Non-pigmented ciliary epithelial cell (primary cell): ENCODE data around the gene OVAAL.
"Not testable (repeated sequence)": the region's sequence is repeated elsewhere in the genome, so short reads cannot be mapped to it uniquely, and the experiment has no call there.

ENCODE experiments used
- DNase-seq: peaks from one replicate; pipeline ENCODE4 v3.0.0-alpha.2; 2010; ENCODE audit warnings: low read depth

OVAAL gene

DNA sequence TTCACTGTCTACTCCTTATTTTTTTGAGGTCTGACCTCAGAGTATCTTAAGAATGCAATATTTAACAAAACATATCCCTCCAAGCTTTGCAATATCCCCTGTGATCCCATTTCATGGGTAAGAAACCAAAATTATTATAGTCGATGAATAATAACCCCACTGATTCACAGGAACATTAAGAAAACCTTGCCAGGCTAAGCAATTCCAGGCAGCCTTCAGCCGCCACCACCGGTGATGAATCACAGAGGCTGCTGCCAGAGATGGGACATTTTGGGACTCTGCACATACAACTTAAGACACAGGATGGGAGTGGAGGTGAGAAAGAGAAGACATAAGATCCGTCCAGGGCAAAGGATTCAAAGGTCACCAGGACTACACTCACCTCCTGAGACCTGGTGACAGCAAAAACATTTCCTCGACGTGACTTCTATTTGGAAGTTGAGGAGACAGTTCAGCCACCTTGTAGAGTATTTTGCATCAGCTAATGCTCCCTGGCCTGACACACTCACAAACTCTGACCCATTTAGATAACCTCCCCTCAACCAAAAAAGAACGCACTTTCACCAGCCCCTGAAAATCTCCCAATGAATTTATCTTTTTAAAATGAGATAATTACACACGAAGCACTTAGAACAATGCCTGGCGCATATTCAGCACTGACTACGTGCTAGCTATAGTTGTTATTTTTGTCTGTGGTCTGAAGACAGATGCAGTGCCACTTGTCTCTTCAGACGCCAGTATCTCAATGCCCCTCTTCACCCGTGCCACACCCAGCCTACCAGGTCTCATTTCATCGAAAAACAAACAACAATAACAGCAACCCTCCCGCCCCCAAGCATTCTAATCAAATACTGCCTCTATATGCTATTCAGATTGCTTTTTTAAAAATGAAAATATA is 17.8 kb upstream of the OVAAL start:
- no peak for DNase-seq

DNA sequence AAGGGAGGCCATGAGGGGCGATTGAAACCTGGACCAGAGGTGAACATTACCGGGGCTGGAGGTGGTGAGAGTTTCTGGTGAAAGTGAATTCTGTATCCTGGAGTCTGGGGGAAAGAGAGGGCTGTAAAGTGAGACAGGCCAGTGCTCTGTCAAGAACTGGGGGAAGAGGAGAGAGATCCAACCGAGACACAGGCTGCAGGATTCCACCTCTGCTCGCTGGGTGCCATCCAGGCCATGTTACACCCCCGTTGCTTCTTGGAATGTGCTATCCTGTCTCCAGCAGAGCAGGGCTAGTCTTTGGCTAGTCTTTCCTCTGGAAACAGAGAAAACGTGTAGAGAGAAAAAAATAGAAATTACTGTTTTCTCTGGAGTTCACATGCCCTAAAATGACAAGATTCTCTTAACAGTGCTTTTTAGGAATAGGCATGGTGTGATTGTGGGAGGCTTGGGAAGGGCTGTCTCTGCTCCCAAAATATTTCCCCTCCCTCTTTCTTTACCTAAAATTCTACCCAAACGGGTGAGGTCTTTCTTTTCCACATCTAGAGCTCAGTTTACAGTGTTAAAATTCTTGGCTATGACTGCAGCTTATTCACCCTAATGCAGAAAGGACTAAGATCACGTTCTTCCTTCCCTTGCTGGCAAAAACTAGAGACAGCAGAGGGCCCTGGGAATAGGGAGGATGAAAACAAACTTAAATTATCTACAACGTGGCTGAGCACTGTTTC is 16.5 kb upstream of the OVAAL start:
- DNase-seq, result no peak

DNA sequence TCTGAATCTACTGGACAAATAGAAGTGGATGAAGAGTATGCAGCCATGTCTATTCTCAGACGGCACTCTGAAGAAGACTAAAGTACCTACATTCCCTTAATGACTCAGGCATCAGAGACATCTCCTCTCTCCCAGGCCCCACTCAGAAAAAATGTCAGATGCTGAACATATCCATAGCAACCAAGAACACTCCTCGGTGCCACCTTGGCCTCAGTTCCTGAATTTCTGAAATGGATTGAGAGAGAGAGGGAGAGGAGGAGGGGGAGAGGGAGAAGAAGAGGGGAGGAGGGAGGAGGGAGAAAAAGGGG is 16.0 kb upstream of the OVAAL start:
- DNase-seq, result no peak

DNA sequence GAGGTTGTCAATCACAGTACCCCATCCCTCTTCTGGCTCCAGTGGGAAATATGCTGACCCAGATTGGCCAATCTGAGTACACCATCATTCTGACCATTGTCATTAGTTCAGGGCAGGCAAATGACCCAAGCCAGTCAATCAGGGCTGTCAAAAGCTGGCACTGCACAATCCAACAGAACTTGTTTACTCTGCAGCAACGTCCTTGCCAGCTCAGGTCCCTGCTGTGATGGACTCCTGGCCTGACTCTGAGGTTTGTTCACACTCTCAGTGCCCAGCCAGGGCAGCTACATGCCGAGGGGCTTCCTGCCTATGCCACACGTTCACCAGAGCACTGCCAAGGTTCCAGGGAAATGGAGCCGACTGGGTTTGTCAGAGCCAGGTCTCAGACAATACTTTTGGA is 14.7 kb upstream of the OVAAL start:
- DNase-seq, result no peak

DNA sequence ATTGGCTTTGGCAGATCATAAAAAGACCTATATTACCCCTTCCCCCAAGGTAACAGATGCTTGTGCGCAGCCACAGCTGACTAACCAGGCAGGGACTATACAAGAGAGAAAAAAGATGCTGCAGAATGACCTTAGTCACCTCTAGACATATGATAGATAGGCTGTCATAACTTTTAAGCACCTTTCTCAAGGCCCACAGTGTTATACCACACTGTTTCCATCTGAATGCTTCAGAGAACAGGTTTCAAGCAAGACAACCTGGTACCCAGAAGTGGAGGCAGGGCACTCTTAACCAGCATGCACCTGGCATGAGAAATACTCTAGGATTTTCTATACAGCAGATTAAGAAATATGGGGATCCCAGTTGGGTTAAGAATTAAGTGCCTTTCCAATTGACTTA is 12.8 kb upstream of the OVAAL start:
- DNase-seq, result no peak

DNA sequence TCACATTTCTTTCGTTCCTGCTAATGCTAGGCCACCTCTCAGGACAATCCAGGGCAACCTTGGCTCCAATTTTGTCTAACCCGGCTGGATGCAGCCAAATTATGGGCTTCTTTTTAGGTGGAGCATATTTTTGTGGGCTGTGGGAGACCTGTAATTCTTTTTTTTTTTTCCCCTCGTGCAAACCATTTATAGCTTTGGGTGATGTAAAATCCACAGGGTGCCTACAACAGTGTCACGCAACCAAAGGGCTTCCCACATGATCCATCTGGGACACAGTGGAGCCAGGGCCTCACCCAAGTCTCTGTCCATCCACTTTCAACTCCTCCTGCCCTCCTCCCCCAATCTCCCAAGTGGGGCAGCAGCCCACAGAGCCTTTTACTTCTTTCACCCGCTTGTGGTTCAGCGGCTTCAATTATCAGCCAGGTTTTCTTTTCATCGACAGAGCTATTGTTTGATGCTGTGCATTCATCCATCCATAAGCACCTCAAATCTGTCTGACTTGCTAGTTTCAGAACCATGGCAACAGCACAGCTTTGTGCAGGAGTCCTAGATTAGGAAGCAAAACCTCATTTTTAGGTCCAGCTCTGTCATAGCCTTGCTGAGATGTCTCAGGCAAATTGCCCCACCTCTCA is 10.0 kb upstream of the OVAAL start:
- DNase-seq, result no peak

DNA sequence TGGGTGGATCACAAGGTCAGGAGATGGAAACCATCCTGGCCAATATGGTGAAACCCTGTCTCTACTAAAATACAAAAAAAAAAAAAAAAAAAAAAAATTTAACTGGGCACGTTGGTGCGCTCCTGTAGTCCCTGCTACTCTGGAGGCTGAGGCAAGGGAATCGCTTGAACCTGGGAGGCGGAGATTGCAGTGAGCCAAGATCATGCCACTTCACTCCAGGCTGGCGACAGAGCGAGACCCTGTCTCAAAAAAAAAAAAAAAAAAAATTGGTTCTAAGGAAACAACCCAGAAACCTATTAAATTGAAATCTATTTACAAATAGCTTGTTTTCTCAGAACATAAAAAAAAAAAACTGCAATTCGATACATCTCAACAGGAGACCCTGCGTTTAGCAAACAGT is 9.0 kb upstream of the OVAAL start:
- not testable (repeated sequence) for DNase-seq

DNA sequence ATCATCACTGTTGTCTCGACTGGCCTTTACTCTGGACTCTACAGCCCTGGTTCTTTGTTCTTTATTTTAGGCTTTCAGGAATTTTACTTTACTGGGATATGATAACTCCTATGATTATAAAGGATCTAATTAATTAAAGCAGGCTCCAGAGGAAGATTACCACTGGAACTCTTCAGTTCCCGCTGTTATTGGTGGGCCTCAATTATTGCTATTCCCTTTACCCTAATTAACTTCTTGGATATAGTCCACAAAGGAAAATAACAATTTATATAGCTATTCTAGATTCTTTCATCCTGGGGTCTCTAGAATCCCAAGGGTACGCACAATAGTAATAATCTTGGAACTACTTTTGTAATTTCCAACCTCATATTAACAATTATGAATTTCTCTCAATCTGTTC is 8.5 kb upstream of the OVAAL start:
- no peak for DNase-seq

DNA sequence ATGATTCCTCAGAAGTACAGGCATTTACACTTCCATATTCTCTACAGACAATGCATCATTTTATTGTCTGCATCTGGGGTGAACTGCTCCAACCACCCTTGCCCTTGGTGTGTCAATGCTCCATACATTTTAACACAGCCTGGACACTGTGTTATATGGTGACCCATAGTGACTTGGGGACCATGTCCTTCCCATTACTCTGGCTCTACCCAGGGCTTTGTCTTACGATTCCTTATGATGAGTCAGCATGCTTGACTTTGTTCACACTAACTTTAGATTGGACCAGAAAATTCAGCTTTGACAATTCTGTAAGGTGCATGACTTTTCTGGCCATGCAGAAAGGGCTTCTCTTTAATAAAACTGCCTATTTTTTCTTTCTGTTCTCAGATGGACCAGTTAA is 6.8 kb upstream of the OVAAL start:
- DNase-seq, result no peak

DNA sequence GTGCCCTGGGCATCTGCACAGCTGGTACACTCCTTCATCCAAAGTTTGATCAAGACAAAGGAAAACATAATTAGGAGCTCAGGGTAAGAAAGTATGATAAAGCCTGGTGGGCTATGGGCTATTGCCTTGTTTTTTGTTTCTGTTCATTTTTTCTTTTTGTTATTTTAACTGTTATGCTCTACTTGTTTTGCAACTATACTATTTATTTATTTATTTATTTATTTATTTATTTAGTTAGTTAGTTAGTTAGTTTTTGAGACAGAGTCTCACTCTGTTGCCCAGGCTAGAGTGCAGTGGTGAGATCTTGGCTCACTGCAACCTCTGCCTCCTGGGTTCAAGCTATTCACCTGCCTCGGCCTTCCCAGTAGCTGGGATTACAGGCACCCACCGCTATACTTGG is 5.7 kb upstream of the OVAAL start:
- not testable (repeated sequence) for DNase-seq

DNA sequence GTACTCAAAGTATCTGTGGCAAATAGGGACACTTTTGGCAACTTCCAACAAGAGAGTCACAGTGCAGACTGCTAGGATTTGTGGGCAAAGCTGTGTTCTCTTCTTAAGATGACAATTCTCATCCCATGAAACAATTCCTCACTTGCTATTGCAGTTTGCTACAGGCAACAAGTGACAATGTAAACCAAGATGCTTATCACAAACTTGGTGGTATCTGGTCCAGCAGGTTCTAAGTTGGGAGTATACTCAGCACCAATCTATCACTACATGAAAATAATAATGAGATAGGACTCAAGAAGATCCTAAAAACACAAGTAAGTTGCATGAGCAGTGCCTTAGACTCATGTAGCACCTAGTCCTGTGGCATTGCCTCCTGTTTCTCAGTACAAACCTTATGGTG is 3.4 kb upstream of the OVAAL start:
- DNase-seq, result no peak

DNA sequence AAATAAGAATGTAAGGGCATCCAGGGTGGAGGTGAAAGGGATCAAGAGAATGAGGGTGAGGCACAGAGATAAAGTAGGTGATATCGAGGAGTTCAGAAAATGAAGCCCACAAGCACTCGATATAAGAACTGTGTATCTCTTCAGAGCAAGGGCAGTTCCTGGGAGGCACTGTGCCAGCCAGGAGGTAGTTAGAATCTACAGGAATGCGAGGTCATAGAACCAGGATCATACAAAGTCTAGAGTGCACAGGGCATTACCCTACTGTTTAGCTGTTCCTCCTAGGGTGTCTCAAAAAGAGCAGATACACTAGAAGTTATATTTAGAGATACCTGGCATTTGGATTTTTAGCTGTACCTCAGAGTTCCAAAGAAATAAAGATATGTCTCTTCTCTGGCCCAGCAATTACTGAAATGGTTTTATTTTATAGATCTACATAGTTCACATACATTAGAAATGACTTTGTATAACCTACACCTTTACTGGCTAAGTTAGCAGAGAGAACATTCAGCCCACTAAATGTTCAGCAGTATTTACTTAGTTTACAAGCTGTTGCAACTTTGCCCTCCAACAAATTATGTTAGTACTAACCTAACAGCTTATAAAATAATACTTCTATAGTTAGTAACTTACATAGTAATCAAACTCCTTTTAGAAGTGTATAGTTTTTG is 1.6 kb downstream of the OVAAL start:
- no peak for DNase-seq

DNA sequence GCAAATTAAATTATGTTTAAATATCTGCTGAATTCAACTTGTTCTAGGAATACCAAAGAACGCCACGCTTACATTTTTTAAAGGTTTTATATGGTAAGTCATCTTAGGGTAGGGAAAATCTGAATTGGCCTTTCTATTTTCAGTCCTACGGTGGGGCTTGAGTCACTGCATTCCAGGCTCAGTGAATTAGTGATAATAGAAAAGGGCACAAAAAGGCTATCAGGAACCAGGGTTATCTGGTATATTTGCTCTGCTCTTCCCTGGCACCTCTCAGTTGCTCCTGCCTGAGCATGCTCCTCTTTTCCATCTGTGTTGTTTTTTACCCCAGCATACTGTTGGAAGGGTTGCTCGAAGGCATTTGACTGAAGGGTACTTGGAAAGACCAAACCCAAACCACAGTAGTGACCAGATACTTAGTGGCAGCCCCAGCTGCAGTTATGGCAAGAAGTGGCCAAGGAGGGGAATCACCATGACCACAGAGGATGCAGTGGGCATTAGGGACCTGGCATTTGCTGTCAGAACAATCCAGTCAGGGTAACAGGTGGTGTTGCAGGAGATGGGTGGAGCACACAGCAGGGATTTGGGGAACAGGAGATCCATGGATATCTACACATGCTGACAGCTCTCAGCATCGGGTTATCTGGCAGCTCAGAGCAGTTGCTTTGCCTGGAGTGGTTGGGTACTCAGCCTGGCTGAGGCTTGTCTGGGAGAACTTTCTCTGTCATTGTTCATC is 2.3 kb downstream of the OVAAL start:
- DNase-seq, result peak; percentile 44

DNA sequence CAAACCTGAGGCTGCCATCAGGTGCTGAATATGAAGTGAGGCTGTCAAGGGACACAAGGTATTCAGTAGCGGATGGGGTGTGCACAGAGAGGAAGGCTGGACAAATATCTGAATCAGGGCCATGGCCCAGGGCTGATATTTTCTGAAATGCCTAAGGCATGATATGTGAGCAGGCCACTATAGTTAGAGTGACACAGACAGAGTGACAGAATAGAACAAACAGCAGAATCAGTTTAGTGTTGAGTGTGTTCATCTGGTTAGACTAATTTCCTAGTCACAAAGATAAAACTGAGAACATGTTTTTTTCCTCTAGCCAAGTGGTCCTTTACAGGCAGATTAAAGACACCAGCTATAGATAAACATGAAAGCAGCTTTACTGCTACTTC is 3.9 kb downstream of the OVAAL start:
- DNase-seq, result no peak

DNA sequence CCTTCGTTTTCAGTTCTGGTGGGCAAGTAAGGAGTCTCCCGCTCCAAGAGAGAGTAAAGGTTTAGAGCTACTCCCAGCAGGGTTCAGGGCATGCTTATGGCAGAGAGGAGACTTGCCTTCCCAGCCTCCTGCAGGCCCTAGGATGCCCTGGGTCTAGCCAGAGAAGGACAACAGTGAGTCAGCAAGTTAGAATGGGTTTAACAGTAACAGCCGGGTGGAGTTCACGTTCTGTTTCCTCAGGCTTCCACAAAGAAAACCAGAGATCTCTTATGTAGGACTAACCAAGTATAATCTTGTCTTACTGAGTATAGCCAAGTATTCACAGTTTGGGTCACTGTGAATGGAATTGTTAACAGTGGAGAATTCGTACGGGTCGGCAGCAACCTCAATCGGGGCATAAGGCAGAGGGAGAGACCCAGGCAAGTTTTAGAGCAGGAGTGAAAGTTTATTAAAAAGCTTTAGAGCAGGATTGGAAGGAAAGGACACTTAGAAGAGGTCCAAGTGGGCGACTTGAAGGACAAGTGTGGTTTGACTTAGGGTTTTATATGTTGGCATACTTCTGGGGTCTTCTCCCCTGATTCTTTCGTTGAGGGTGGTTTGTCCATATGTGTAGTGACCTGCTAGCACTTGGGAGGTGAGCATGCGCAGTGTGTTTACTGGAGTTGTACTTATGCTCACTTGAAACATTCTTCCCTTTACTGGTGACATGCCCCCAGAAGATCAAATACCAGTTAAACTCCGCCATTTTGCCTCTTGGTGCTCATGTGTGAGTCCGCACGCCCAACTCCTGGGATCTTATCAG is 4.5 kb downstream of the OVAAL start:
- no peak for DNase-seq

DNA sequence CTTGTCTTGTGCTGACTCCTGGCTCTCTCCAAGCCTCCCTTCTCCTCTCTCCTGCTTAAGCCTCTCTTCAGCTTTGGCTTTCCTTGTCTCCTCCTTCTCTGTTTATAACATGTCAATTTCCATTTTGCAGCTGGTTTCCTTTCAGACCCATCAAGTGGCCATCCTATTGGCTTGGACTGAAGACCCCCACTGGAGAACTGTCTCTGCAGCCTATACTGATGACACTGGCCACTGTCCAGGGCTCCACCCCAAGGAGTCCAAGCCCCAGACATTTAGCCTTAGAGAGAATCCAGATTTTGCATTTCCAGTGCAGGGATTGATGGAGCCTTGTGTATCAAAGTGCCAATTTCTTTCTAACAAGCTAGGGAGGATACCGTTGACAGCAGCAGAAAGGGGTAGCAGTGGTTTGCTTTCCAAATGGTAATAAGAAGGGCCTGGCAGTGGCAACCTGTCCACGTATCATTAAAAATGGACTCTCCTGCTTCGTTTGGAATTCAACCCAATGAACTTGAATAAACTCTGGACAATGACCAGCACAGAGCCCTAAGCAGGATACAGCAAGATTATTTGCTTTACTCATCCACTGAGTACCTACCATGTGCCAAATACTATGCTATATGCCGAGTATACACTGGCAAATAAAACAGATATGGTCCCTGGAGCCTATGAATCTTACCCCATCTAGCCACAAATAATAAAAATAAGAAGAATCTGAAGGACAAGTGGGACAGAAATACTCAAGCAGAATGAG is 6.5 kb downstream of the OVAAL start:
- no peak for DNase-seq

DNA sequence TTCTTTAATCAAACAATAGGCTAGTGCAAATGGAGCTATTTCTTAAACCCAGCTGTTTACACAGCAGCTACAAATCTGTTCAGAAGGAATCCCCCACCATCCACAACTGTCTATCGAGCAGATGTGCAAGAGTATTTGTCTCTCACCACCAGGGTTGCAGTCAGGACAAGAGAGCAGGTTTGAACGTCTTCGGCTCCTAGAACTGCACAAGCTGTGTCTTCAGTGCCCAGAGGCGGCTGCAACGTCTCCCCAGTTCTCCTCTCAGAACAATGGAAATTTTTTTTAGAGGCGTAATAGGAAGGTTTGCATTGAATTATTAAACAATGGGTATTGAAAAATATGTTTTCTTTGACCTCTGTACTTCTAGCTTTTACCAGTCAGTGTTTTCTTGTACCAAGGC is 7.3 kb downstream of the OVAAL start:
- no peak for DNase-seq

DNA sequence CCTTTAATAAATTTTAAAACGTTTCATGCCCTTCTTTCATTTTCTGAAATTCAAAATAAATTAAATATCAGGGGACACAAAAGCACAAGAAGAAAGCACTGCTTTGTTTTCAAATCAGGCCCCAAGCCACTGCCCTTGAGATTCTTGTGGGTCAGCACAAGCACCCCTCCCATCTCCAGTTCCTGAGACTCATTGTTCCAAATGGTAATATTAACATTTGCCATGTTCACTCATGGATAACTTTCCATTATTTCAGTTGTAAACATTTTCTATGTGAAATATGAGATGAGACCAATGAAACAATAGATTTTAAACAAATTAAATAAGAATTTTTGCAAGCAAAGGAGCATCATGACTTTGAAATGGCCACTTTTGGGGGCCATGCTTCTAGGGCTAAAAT is 7.7 kb downstream of the OVAAL start:
- no peak for DNase-seq

DNA sequence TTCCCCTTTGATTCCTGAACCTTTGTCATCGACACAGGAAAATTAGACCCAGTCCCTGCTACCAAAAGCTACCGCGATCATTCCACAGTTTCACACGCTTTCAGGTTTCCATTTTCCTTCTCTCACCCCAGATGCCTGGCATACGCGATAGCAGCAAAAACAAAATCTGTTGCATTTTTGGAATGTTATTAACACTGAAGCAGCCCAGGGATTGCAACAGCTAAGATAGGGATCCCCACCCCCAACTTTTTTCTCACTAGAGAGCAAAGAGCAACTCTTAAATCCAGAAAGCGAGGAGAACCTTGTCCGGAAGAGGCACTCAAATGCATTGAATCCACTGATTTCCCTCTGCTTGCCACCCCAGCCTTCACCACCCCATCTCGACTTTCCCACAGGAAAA is 8.9 kb downstream of the OVAAL start:
- DNase-seq, result no peak

DNA sequence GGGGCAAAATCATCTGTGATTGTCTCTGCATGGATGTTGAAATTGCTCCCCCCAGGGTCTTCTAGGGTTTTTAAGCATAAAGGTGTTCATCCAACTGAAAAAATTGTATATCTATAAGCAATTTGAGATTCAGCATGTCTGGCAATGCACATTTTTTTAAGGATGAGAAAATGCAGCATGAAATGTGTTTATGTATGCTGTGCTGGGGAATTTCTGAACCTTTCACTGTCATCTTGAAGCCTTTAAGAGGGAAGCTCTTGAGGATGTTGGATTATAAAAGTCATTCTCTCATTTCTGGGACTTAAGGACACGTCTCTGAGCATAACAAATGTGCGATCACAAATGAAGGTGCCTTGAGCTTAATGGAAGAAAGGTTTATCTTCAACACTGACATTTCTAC is 9.4 kb downstream of the OVAAL start:
- no peak for DNase-seq
